ENCODE measurements around the gene MED4.

DNA sequence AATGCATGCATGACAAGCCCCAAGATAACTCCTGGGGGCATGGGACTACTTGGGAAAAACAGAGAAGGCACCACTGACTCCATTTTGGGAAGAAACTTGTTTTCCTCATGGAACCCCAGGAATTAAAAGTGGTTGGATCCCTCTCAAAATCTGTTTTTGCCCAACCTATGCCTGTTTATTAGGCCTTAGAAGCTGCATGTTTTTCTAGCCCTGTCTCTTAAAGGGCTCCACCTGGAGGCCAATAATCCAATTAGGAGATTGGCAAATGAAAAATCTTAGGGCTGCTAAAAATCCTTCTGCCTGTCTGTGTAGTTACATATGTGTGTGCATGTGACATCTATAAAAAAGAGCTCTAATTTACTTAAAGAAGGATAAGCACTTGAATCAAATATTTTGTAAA, 26.9 kb downstream of the MED4 start:
- TF ChIP-seq CTCF (IDR thresholded peaks at IDR 0.05) (no peak), POLR2A (IDR thresholded peaks at IDR 0.05) (no peak)

Measured in testis (tissue), 2 donors.